Measurements from ENCODE around the gene SFXN5.

GRCh38 chr2:73100956-73101355 is 29.4 kb upstream of the SFXN5 start:
- TF ChIP-seq EZH2 (IDR thresholded peaks at IDR 0.05; ENCODE audit: insufficient read depth, poor library complexity, severe bottlenecking): no peak
- TF ChIP-seq EZH2phosphoT487 (IDR thresholded peaks at IDR 0.05; ENCODE audit: insufficient read depth, low read depth): no peak
